GM23338 (cell line): ENCODE results near the gene SNAPIN. TPM values are rescaled to one million over a fixed set of nuclear protein-coding genes. Genes with fewer than 3 reads are reported as not detected.

Experiments used
- ATAC-seq: fragments of 200-7000 bp; cut with Tn5 transposase; 3 replicates; pipeline ENCODE4 v1.9.1; 2020
- DNase-seq: peaks from one replicate; pipeline ENCODE4 v3.0.0-alpha.2; 2015; ENCODE audit warnings: low spot score
- H2AFZ ChIP-seq: fragments of 200-600 bp; sonication (generic); 2 replicates; pipeline ENCODE4 v1.8.0; 2016; ENCODE audit warnings: antibody characterized with exemption, mild to moderate bottlenecking, moderate library complexity
- H3F3A ChIP-seq: fragments of 200-600 bp; sonication (generic); replicated peaks from 2 replicates; pipeline ENCODE4 v1.8.0; 2017; ENCODE audit warnings: antibody characterized with exemption, mixed run types, low read depth
- H3K27ac ChIP-seq: fragments of 200-600 bp; sonication (generic); 2 replicates; pipeline ENCODE4 v1.6.1; 2016; ENCODE audit warnings: low read depth
- H3K27me3 ChIP-seq: fragments of 200-600 bp; sonication (generic); 2 replicates; pipeline ENCODE4 v1.8.0; 2016; ENCODE audit warnings: mild to moderate bottlenecking, mixed run types, moderate library complexity; ENCODE audit not compliant: insufficient read depth
- H3K36me3 ChIP-seq: fragments of 200-600 bp; sonication (generic); 2 replicates; pipeline ENCODE4 v1.8.0; 2016; ENCODE audit warnings: mild to moderate bottlenecking; ENCODE audit not compliant: insufficient read depth
- H3K4me1 ChIP-seq: fragments of 200-600 bp; sonication (generic); 2 replicates; pipeline ENCODE4 v1.8.0; 2016; ENCODE audit warnings: mild to moderate bottlenecking, moderate library complexity; ENCODE audit not compliant: insufficient read depth
- H3K4me2 ChIP-seq: fragments of 200-600 bp; sonication (generic); 2 replicates; pipeline ENCODE4 v1.7.1; 2017; ENCODE audit warnings: mixed run types
- H3K4me3 ChIP-seq: fragments of 200-600 bp; sonication (generic); 2 replicates; pipeline ENCODE4 v1.6.1; 2016; ENCODE audit warnings: mixed run types
- H3K79me2 ChIP-seq: fragments of 200-600 bp; sonication (generic); replicated peaks from 2 replicates; pipeline ENCODE4 v1.8.0; 2017; ENCODE audit warnings: mild to moderate bottlenecking; ENCODE audit not compliant: insufficient read depth
- H3K9me2 ChIP-seq: fragments of 200-600 bp; sonication (generic); 2 replicates; pipeline ENCODE4 v1.8.0; 2017; ENCODE audit not compliant: insufficient read depth
- H4K20me1 ChIP-seq: fragments of 200-600 bp; sonication (generic); replicated peaks from 2 replicates; pipeline ENCODE4 v1.8.0; 2017; ENCODE audit warnings: mild to moderate bottlenecking; ENCODE audit not compliant: insufficient read depth
- H3K27ac Mint-ChIP-seq: 2 replicates; pipeline ENCODE4 v1.8.0; 2020; ENCODE audit warnings: inconsistent platforms, mild to moderate bottlenecking, moderate library complexity, mixed read lengths
- H3K27me3 Mint-ChIP-seq: 3 replicates; pipeline ENCODE4 v1.8.0; 2022; ENCODE audit warnings: low read depth, mild to moderate bottlenecking, moderate library complexity, mixed read lengths, inconsistent platforms; ENCODE audit not compliant: insufficient read depth, poor library complexity
- H3K36me3 Mint-ChIP-seq: 3 replicates; pipeline ENCODE4 v1.8.0; 2021; ENCODE audit warnings: low read depth, mild to moderate bottlenecking, inconsistent platforms, moderate library complexity, mixed read lengths
- H3K4me1 Mint-ChIP-seq: 3 replicates; pipeline ENCODE4 v1.8.0; 2020; ENCODE audit warnings: mild to moderate bottlenecking, inconsistent platforms, mixed read lengths
- H3K4me3 Mint-ChIP-seq: 3 replicates; pipeline ENCODE4 v1.8.0; 2021; ENCODE audit warnings: moderate library complexity, mild to moderate bottlenecking, inconsistent platforms, mixed read lengths
- H3K9me3 Mint-ChIP-seq: 3 replicates; pipeline ENCODE4 v1.8.0; 2020; ENCODE audit warnings: moderate library complexity, mild to moderate bottlenecking, inconsistent platforms, mixed read lengths
- CREB1 ChIP-seq: fragments of 250-450 bp; sonication (Bioruptor Pico); IDR thresholded peaks from 2 replicates; pipeline ENCODE4 v1.5.0; 2020; ENCODE audit warnings: low read depth, mild to moderate bottlenecking, moderate library complexity
- EZH2 ChIP-seq: fragments of 200-600 bp; sonication (generic); IDR thresholded peaks from one replicate; pipeline ENCODE4 v1.8.0; 2017; ENCODE audit warnings: antibody characterized with exemption, mild to moderate bottlenecking, low read depth; ENCODE audit not compliant: unreplicated experiment
- EZH2phosphoT487 ChIP-seq: fragments of 200-600 bp; sonication (generic); IDR thresholded peaks from one replicate; pipeline ENCODE4 v1.8.1; 2018; ENCODE audit warnings: antibody characterized with exemption; ENCODE audit not compliant: unreplicated experiment
- JUNB ChIP-seq: IDR thresholded peaks from one replicate; pipeline ENCODE4 v1.6.1; 2016; ENCODE audit warnings: antibody characterized with exemption; ENCODE audit not compliant: unreplicated experiment
- NANOG ChIP-seq: IDR thresholded peaks from 2 replicates; pipeline ENCODE4 v1.6.1; 2016; ENCODE audit warnings: antibody characterized with exemption, borderline replicate concordance
- STAT1 ChIP-seq: IDR thresholded peaks from one replicate; pipeline ENCODE4 v1.6.1; 2016; ENCODE audit warnings: antibody characterized with exemption; ENCODE audit not compliant: unreplicated experiment
- ZNF114 ChIP-seq: fragments of 250-450 bp; sonication (Bioruptor Pico); IDR thresholded peaks from 2 replicates; pipeline ENCODE4 v1.5.0; 2020; ENCODE audit warnings: mild to moderate bottlenecking, moderate library complexity
- polyA plus RNA-seq: library from polyadenylated mRNA; unstranded; fragments of >200 nt; fragmentation: Nextera tagmentation; extraction: Ambion mirVana; gene quantifications from 2 replicates; pipeline ENCODE4 v1.2.1, GENCODE V29; 2016
- total RNA-seq: library from RNA; depleted of rRNA; stranded (reverse); fragments of >200 nt; shearing (Covaris generic); gene quantifications from 2 replicates; pipeline ENCODE4 v1.2.3, GENCODE V29; 2014
- TF ChIP-seq, protein P1 (sequence below): IDR thresholded peaks from one replicate; pipeline ENCODE4 v1.6.1; 2018; ENCODE audit warnings: antibody characterized with exemption; ENCODE audit not compliant: unreplicated experiment
- TF ChIP-seq, protein P2 (sequence below): IDR thresholded peaks from 2 replicates; pipeline ENCODE4 v1.6.1; 2016; ENCODE audit warnings: antibody characterized with exemption
- TF ChIP-seq, protein P3 (sequence below), 2 experiments: fragments of 200-600 bp in 1 of 2; sonication (generic) in 1 of 2; conservative IDR thresholded peaks; 2 replicates each; pipeline versions ENCODE4 v1.5.1 to v1.6.1; 2016 to 2017; ENCODE audit warnings: antibody characterized with exemption in 2 of 2, low read depth in 2 of 2, mild to moderate bottlenecking in 2 of 2, moderate library complexity in 1 of 2

SNAPIN gene
- total and polyA plus RNA-seq, 2 experiments from 2014 or later = 25.6 to 48.5 TPM

DNA sequence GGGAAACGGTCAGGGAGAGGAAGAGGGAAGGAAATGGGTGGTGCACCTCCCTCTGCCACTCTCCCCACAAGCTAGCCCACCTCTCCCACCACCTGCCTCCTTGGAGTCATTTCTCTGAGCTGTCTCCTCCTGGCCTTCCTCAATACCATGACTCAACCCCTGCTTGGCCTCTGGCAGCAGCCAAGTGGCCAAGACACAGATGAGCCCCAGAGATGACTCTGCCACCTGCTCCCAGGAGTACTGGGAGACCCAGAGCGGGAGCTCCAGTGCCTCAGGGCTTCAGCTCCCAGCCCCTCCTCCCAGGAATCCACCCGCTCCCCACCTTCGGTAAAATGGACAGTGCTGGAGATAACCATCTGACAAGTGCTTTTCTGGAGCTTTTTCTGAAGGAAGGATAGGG, 48.2 kb upstream of the SNAPIN start:
- no peak for ATAC-seq
- H3F3A ChIP-seq = no peaks in the 10 kb centered on the region; the same call in 1 of the 2 replicates
- H4K20me1 ChIP-seq = no peaks in the 10 kb centered on the region
- H2AFZ ChIP-seq = no peak overlapping the region
- H3K9me3 Mint-ChIP-seq = no peaks in the 10 kb centered on the region
- peaks cover 13% of the 10 kb centered on the region for H3K27me3 Mint-ChIP-seq
- H3K9me2 ChIP-seq = no peaks in the 10 kb centered on the region
- TF ChIP-seq STAT1 = no peak
- TF ChIP-seq NANOG = no peak
- no peak for TF ChIP-seq ZNF114 (CRISPR knock-in tag)
- TF ChIP-seq, protein P1, sequence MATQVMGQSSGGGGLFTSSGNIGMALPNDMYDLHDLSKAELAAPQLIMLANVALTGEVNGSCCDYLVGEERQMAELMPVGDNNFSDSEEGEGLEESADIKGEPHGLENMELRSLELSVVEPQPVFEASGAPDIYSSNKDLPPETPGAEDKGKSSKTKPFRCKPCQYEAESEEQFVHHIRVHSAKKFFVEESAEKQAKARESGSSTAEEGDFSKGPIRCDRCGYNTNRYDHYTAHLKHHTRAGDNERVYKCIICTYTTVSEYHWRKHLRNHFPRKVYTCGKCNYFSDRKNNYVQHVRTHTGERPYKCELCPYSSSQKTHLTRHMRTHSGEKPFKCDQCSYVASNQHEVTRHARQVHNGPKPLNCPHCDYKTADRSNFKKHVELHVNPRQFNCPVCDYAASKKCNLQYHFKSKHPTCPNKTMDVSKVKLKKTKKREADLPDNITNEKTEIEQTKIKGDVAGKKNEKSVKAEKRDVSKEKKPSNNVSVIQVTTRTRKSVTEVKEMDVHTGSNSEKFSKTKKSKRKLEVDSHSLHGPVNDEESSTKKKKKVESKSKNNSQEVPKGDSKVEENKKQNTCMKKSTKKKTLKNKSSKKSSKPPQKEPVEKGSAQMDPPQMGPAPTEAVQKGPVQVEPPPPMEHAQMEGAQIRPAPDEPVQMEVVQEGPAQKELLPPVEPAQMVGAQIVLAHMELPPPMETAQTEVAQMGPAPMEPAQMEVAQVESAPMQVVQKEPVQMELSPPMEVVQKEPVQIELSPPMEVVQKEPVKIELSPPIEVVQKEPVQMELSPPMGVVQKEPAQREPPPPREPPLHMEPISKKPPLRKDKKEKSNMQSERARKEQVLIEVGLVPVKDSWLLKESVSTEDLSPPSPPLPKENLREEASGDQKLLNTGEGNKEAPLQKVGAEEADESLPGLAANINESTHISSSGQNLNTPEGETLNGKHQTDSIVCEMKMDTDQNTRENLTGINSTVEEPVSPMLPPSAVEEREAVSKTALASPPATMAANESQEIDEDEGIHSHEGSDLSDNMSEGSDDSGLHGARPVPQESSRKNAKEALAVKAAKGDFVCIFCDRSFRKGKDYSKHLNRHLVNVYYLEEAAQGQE = no peak
- TF ChIP-seq EZH2phosphoT487 = no peak
- TF ChIP-seq CREB1 (CRISPR knock-in tag) = no peak
- TF ChIP-seq JUNB = no peak
- TF ChIP-seq, protein P2, sequence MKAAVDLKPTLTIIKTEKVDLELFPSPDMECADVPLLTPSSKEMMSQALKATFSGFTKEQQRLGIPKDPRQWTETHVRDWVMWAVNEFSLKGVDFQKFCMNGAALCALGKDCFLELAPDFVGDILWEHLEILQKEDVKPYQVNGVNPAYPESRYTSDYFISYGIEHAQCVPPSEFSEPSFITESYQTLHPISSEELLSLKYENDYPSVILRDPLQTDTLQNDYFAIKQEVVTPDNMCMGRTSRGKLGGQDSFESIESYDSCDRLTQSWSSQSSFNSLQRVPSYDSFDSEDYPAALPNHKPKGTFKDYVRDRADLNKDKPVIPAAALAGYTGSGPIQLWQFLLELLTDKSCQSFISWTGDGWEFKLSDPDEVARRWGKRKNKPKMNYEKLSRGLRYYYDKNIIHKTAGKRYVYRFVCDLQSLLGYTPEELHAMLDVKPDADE = no peak
- TF ChIP-seq, protein P3, sequence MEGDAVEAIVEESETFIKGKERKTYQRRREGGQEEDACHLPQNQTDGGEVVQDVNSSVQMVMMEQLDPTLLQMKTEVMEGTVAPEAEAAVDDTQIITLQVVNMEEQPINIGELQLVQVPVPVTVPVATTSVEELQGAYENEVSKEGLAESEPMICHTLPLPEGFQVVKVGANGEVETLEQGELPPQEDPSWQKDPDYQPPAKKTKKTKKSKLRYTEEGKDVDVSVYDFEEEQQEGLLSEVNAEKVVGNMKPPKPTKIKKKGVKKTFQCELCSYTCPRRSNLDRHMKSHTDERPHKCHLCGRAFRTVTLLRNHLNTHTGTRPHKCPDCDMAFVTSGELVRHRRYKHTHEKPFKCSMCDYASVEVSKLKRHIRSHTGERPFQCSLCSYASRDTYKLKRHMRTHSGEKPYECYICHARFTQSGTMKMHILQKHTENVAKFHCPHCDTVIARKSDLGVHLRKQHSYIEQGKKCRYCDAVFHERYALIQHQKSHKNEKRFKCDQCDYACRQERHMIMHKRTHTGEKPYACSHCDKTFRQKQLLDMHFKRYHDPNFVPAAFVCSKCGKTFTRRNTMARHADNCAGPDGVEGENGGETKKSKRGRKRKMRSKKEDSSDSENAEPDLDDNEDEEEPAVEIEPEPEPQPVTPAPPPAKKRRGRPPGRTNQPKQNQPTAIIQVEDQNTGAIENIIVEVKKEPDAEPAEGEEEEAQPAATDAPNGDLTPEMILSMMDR (conservative IDR thresholded peaks at IDR 0.05; ENCODE audit: low read depth in 2 of 2) = no peak
- TF ChIP-seq EZH2 = no peak
- DNase-seq = no peak
- no peak overlapping the region for H3K27ac Mint-ChIP-seq
- H3K27me3 ChIP-seq = no peaks in the 10 kb centered on the region
- H3K4me3 ChIP-seq = no peak overlapping the region
- H3K36me3 Mint-ChIP-seq = no peaks in the 10 kb centered on the region; the same call in 1 of the 3 replicates
- H3K4me1 ChIP-seq = peaks cover 43% of the 10 kb centered on the region
- no peak overlapping the region for H3K4me2 ChIP-seq
- no peaks in the 10 kb centered on the region for H3K36me3 ChIP-seq
- no peak overlapping the region for H3K27ac ChIP-seq
- H3K4me1 Mint-ChIP-seq = peaks cover 52% of the 10 kb centered on the region
- H3K79me2 ChIP-seq = no peaks in the 10 kb centered on the region
- no peak overlapping the region for H3K4me3 Mint-ChIP-seq
